ENCODE data around the gene TSC2.

DNA sequence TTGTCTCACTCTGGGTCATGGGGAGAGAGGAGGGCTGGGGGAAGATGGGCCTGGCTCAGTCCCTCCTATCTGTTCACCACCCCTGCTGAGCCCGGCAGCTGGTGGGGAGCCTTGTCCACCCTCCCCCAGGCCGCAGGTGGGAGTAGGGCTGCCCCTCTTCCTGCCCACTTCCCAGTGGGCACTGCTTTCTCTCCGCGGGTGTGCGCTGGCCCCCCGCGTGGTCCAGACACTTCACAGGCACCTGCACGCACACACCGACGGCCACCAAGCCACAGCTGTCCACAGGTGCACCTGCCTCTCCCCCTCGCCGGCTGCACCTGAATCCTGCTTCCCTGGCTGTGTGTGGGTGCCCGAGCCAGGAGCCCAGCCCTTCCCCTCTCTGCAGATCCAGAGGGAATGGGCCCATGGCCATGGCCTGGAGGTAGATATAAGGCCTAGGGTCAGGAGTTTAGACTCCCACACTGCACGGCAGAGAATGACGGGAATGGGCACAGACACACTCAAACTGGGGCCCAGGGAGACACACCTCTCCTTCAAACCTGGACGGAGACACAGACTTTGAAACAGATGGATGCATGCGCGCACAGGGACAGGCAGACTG is 19.1 kb upstream of the TSC2 start:
- TF ChIP-seq, protein P1, sequence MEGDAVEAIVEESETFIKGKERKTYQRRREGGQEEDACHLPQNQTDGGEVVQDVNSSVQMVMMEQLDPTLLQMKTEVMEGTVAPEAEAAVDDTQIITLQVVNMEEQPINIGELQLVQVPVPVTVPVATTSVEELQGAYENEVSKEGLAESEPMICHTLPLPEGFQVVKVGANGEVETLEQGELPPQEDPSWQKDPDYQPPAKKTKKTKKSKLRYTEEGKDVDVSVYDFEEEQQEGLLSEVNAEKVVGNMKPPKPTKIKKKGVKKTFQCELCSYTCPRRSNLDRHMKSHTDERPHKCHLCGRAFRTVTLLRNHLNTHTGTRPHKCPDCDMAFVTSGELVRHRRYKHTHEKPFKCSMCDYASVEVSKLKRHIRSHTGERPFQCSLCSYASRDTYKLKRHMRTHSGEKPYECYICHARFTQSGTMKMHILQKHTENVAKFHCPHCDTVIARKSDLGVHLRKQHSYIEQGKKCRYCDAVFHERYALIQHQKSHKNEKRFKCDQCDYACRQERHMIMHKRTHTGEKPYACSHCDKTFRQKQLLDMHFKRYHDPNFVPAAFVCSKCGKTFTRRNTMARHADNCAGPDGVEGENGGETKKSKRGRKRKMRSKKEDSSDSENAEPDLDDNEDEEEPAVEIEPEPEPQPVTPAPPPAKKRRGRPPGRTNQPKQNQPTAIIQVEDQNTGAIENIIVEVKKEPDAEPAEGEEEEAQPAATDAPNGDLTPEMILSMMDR (conservative IDR thresholded peaks at IDR 0.05; ENCODE audit: low read depth, low read length): no peak
- TF ChIP-seq EZH2phosphoT487 (IDR thresholded peaks at IDR 0.05; ENCODE audit: borderline replicate concordance, low read length): no peak

Data from PC-3 (cell line).